ENCODE measurements around the gene MYO15B. TPM values are rescaled to one million over a fixed set of nuclear protein-coding genes. Genes with fewer than 3 reads are reported as not detected.
"Not testable (repeated sequence)": the region's sequence is repeated elsewhere in the genome, so short reads cannot be mapped to it uniquely, and the experiment has no call there.

MYO15B gene
- total RNA-seq, 1 experiment from 2014 or later = 58.4 TPM

DNA sequence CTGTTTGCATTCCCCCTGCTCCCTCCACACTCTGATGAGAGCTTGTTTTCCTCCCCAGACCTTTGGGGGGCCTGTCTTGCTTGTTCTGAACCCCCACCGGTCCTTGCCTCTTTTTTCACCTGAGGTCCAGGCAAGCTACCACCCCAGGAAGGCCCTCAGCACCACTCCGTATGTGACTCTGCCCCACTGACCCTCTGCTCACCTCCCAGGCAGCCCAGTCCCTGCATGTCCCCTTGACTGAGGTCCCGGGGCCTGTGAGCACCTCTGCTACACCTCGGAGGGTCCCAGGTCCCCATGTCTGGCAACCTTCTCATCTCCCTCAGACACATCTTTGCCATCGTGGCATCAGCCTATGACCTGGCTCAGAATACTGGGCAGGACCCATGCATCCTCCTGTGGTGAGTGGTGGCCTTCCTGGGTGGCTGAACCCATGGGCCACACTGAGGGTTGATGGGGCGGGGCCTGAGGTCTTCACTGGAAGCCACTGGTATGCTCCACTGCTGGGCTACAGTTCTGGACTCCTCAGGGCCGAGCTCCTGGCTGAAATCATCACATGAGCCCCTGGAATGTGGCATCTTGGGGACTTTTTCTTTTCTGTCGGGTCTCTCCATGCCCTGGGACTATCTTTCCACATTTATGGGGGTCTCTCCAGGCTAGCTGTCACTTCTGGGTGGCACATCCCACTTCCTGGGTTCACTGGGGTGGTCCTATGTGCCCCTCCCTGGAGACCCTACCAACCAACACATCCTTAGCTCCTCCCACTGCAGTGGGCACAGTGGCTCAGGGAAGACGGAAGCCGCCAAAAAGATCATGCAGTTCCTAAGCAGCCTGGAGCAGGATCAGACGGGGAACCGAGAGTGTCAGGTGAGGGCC, 3.5 kb downstream of the MYO15B start:
- intact Hi-C loops (cut with micrococcal nuclease; ENCODE audit: unreplicated experiment) = no loop called here
- H3K4me3 Mint-ChIP-seq (ENCODE audit: low read depth, unreplicated experiment) = no peak overlapping the region

DNA sequence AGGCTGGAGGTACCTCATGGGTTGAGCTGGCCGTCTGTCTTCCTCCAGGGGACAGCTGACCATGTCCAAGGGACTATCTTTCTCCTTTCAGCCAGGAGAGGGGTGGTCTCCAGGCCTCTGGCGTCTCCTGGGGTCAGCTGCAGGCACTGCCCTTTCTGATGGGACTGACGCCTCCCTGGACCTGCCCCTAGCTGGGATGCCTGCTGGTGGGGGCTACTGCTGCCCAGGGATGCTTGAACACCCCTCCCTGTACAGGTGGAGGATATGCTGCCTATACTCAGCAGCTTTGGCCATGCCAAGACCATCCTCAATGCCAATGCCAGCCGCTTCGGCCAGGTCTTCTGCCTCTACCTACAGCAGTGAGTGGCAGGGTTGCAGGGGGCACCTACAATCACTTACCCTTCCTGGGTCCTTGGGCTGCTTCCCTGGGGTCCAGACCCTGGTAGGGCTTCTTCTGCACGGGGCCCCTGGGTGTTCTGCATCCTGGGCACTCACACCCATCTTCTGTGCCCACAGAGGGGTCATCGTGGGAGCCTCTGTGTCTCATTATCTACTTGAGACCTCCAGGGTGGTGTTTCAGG, 4.2 kb downstream of the MYO15B start:
- no peak for TF ChIP-seq CTCF (IDR thresholded peaks at IDR 0.05; ENCODE audit: unreplicated experiment)
- Mint-ChIP-seq H3K27ac (ENCODE audit: unreplicated experiment) (no peak overlapping the region), H3K27me3 (ENCODE audit: unreplicated experiment) (peaks cover 6% of the 10 kb centered on the region), H3K9me3 (ENCODE audit: low read depth, unreplicated experiment) (no peaks in the 10 kb centered on the region), H3K36me3 (ENCODE audit: insufficient read depth, unreplicated experiment) (peaks cover 5% of the 10 kb centered on the region), H3K4me3 (ENCODE audit: low read depth, unreplicated experiment) (no peak overlapping the region), H3K4me1 (ENCODE audit: low read depth, unreplicated experiment) (no peaks in the 10 kb centered on the region)
- DNase-seq = no peak
- intact Hi-C loops (cut with micrococcal nuclease; ENCODE audit: unreplicated experiment) = no loop called here
- BruUV-seq (replicated peaks) = no TSS peak
- CTCF ChIA-PET = interaction anchor here (2.9 kb wide), 1 partner anchor 9 kb away, joined by 12 read pairs; no protein-coding TSS in a partner anchor

More for the DNA sequence above, 3.5 kb downstream of the MYO15B start:
- CTCF ChIA-PET = interaction anchor here (0.9 to 2.9 kb wide), 2 partner anchors 10 to 66 kb away, joined by 3 to 12 read pairs; partner anchors contain the start of gene LLGL2
- DNase-seq = no peak
- H3K27ac Mint-ChIP-seq (ENCODE audit: unreplicated experiment) = no peak overlapping the region
- no peak for TF ChIP-seq CTCF (IDR thresholded peaks at IDR 0.05; ENCODE audit: unreplicated experiment)
- no TSS peak for BruUV-seq (replicated peaks)
- no peaks in the 10 kb centered on the region for H3K4me1 Mint-ChIP-seq (ENCODE audit: low read depth, unreplicated experiment)
- peaks cover 13% of the 10 kb centered on the region for H3K27me3 Mint-ChIP-seq (ENCODE audit: unreplicated experiment)
- H3K36me3 Mint-ChIP-seq (ENCODE audit: insufficient read depth, unreplicated experiment) = peaks cover 5% of the 10 kb centered on the region
- no peaks in the 10 kb centered on the region for H3K9me3 Mint-ChIP-seq (ENCODE audit: low read depth, unreplicated experiment)

DNA sequence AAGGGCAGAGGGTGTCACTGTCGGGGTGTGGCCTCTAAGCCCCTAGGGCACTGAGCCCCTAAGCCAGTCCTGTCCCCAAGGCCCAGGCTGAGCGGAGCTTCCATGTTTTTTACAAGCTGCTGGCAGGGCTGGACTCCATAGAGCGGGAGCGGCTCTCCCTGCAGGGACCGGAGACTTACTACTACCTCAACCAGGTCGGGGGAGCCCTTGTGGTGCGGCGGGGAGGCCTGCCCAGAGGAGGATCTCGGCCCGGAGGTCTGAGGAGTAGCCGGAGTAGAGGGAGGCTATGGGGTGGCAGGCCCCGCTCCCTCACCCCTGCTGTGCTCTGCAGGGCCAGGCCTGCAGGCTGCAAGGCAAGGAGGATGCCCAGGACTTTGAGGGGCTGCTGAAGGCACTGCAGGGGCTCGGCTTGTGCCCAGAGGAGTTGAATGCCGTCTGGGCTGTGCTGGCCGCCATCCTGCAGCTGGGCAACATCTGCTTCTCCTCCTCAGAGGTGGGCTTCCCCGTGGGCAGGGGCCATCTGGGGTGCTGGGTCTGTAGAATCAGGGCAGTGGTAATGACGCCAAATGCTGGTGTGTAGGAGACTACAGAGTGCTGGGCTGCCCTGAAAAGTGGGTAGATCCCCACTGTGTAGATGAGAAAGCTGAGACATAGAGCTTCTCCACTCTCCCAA, 4.9 kb downstream of the MYO15B start:
- Mint-ChIP-seq H3K4me3 (ENCODE audit: low read depth, unreplicated experiment) (no peak overlapping the region), H3K27me3 (ENCODE audit: unreplicated experiment) (no peaks in the 10 kb centered on the region), H3K27ac (ENCODE audit: unreplicated experiment) (no peak overlapping the region), H3K4me1 (ENCODE audit: low read depth, unreplicated experiment) (no peaks in the 10 kb centered on the region), H3K9me3 (ENCODE audit: low read depth, unreplicated experiment) (no peaks in the 10 kb centered on the region), H3K36me3 (ENCODE audit: insufficient read depth, unreplicated experiment) (peaks cover 5% of the 10 kb centered on the region)
- no TSS peak for BruUV-seq (replicated peaks)
- CTCF ChIA-PET = interaction anchor here (0.6 to 2.9 kb wide), 3 partner anchors 8 to 414 kb away, joined by 4 to 12 read pairs (median 4); partner anchors contain the start of gene SLC25A19
- intact Hi-C loops (cut with micrococcal nuclease; ENCODE audit: unreplicated experiment) = no loop called here
- TF ChIP-seq CTCF (IDR thresholded peaks at IDR 0.05; ENCODE audit: unreplicated experiment) = no peak
- DNase-seq = no peak

- intact Hi-C loops (cut with micrococcal nuclease; ENCODE audit: unreplicated experiment); BruUV-seq (replicated peaks); H3K36me3 Mint-ChIP-seq (ENCODE audit: insufficient read depth, unreplicated experiment); H3K27me3 Mint-ChIP-seq (ENCODE audit: unreplicated experiment); H3K27ac Mint-ChIP-seq (ENCODE audit: unreplicated experiment); H3K4me3 Mint-ChIP-seq (ENCODE audit: low read depth, unreplicated experiment); H3K4me1 Mint-ChIP-seq (ENCODE audit: low read depth, unreplicated experiment); H3K9me3 Mint-ChIP-seq (ENCODE audit: low read depth, unreplicated experiment); DNase-seq: not testable (repeated sequence)
- CTCF ChIA-PET = interaction anchor here (0.6 to 1.0 kb wide), 2 partner anchors 62 to 304 kb away, joined by 4 read pairs; partner anchors contain the start of gene SLC25A19
Observed at GRCh38 chr17:75593430-75593829, 5.8 kb downstream of the MYO15B start.

Data from Calu3 (cell line).